DOHH2 (cell line): Measurements from ENCODE around the gene PACRG.

Experiments used
- H3F3A ChIP-seq: fragments of 200-600 bp; sonication (generic), shearing (Covaris generic); 2 replicates; pipeline ENCODE4 v1.6.0; 2016; ENCODE audit warnings: antibody characterized with exemption, mild to moderate bottlenecking; ENCODE audit not compliant: control insufficient read depth, insufficient read depth
- H3K27ac ChIP-seq: fragments of 200-600 bp; sonication (generic); 2 replicates; pipeline ENCODE4 v1.5.1; 2014; ENCODE audit warnings: low read depth, mild to moderate bottlenecking, low read length, moderate library complexity
- H3K27me3 ChIP-seq: fragments of 200-600 bp; sonication (generic); 2 replicates; pipeline ENCODE4 v1.6.1; 2014; ENCODE audit warnings: mild to moderate bottlenecking, low read length, mixed read lengths; ENCODE audit not compliant: control insufficient read depth
- H3K36me3 ChIP-seq: fragments of 200-600 bp; sonication (generic); 2 replicates; pipeline ENCODE4 v1.6.1; 2014; ENCODE audit warnings: mild to moderate bottlenecking, low read length, moderate library complexity, mixed read lengths; ENCODE audit not compliant: control insufficient read depth
- H3K4me1 ChIP-seq: fragments of 200-600 bp; sonication (generic); 2 replicates; pipeline ENCODE4 v1.6.1; 2014; ENCODE audit warnings: mild to moderate bottlenecking, low read length, mixed read lengths; ENCODE audit not compliant: control insufficient read depth
- H3K4me2 ChIP-seq: fragments of 200-600 bp; sonication (generic); 2 replicates; pipeline ENCODE4 v1.6.0; 2014; ENCODE audit warnings: mild to moderate bottlenecking, low read length, moderate library complexity
- H3K4me3 ChIP-seq: fragments of 200-600 bp; sonication (generic); 2 replicates; pipeline ENCODE4 v1.5.1; 2014; ENCODE audit warnings: mild to moderate bottlenecking, low read length, mixed read lengths
- H3K79me2 ChIP-seq: fragments of 200-600 bp; sonication (generic); 2 replicates; pipeline ENCODE4 v1.6.1; 2014; ENCODE audit warnings: mild to moderate bottlenecking, low read length, mixed read lengths; ENCODE audit not compliant: control insufficient read depth
- H3K9me2 ChIP-seq: fragments of 200-600 bp; sonication (generic); replicated peaks from 2 replicates; pipeline ENCODE4 v1.6.1; 2014; ENCODE audit warnings: mild to moderate bottlenecking, low read length, mixed read lengths; ENCODE audit not compliant: control insufficient read depth
- H3K9me3 ChIP-seq: fragments of 200-600 bp; sonication (generic); 2 replicates; pipeline ENCODE4 v1.6.1; 2014; ENCODE audit warnings: antibody characterized with exemption, low read length, mixed read lengths; ENCODE audit not compliant: control insufficient read depth, insufficient read depth
- H4K20me1 ChIP-seq: fragments of 200-600 bp; sonication (generic); 2 replicates; pipeline ENCODE4 v1.6.0; 2014; ENCODE audit warnings: low read depth, mild to moderate bottlenecking, antibody characterized with exemption, low read length, moderate library complexity; ENCODE audit not compliant: control insufficient read depth, insufficient read depth
- CTCF ChIP-seq: fragments of 200-600 bp; sonication (generic); IDR thresholded peaks from one replicate; pipeline ENCODE4 v1.5.1; 2014; ENCODE audit warnings: antibody characterized with exemption, mild to moderate bottlenecking, low read depth, low read length; ENCODE audit not compliant: poor library complexity, severe bottlenecking
- EZH2phosphoT487 ChIP-seq: fragments of 200-600 bp; sonication (generic); IDR thresholded peaks from 2 replicates; pipeline ENCODE4 v1.6.1; 2017; ENCODE audit warnings: borderline replicate concordance, mild to moderate bottlenecking, antibody characterized with exemption, low read length, moderate library complexity, mixed read lengths

The PACRG gene

GRCh38 chr6:163008626-163009025 lies 280.9 kb downstream of the PACRG start:
- TF ChIP-seq CTCF = no peak
- TF ChIP-seq EZH2phosphoT487 = no peak
- Histone ChIP-seq H3K9me3 (no peaks in the 10 kb centered on the region), H3K27ac (no peak overlapping the region), H3K27me3 (no peaks in the 10 kb centered on the region), H3F3A (no peaks in the 10 kb centered on the region), H3K4me3 (no peak overlapping the region), H3K4me1 (no peaks in the 10 kb centered on the region), H4K20me1 (no peaks in the 10 kb centered on the region), H3K9me2 (no peaks in the 10 kb centered on the region), H3K4me2 (no peak overlapping the region), H3K36me3 (no peaks in the 10 kb centered on the region), H3K79me2 (no peaks in the 10 kb centered on the region)

GRCh38 chr6:163010145-163010544 lies 282.4 kb downstream of the PACRG start:
- Histone ChIP-seq H3F3A (no peaks in the 10 kb centered on the region), H3K9me3 (no peaks in the 10 kb centered on the region), H4K20me1 (no peaks in the 10 kb centered on the region), H3K9me2 (no peaks in the 10 kb centered on the region), H3K4me1 (no peaks in the 10 kb centered on the region), H3K36me3 (no peaks in the 10 kb centered on the region), H3K4me3 (no peak overlapping the region), H3K4me2 (no peak overlapping the region), H3K79me2 (no peaks in the 10 kb centered on the region), H3K27ac (no peak overlapping the region), H3K27me3 (no peaks in the 10 kb centered on the region)
- TF ChIP-seq EZH2phosphoT487 (no peak), CTCF (no peak)

GRCh38 chr6:163014736-163015135 lies 287.0 kb downstream of the PACRG start:
- Histone ChIP-seq H3K4me1 (no peaks in the 10 kb centered on the region), H3K79me2 (no peaks in the 10 kb centered on the region), H3K4me2 (no peak overlapping the region), H3F3A (no peaks in the 10 kb centered on the region), H3K9me3 (no peaks in the 10 kb centered on the region), H3K27me3 (no peaks in the 10 kb centered on the region), H3K4me3 (no peak overlapping the region), H4K20me1 (no peaks in the 10 kb centered on the region), H3K9me2 (no peaks in the 10 kb centered on the region), H3K27ac (no peak overlapping the region), H3K36me3 (no peaks in the 10 kb centered on the region)
- no peak for TF ChIP-seq EZH2phosphoT487
- TF ChIP-seq CTCF = no peak

GRCh38 chr6:163017801-163018200 lies 290.0 kb downstream of the PACRG start:
- TF ChIP-seq CTCF = no peak
- TF ChIP-seq EZH2phosphoT487 = no peak
- Histone ChIP-seq H3K4me3 (no peak overlapping the region), H3K36me3 (no peaks in the 10 kb centered on the region), H3K9me2 (no peaks in the 10 kb centered on the region), H3F3A (no peaks in the 10 kb centered on the region), H3K79me2 (no peaks in the 10 kb centered on the region), H3K4me1 (no peaks in the 10 kb centered on the region), H3K9me3 (no peaks in the 10 kb centered on the region), H3K4me2 (no peak overlapping the region), H4K20me1 (no peaks in the 10 kb centered on the region), H3K27me3 (no peaks in the 10 kb centered on the region), H3K27ac (no peak overlapping the region)
